Activated CD4-positive, alpha-beta memory T cell treated with anti-CD3 and anti-CD28 coated beads for 36 hours (primary cell): ENCODE results near the gene SNRNP48. TPM values are rescaled to one million over a fixed set of nuclear protein-coding genes. Genes with fewer than 3 reads are reported as not detected.

ENCODE experiments used
- CTCF ChIA-PET: fragments of 350-600 bp; sonication (Branson Sonifier 250); formaldehyde crosslinking; loops from one replicate; lab custom pipeline; 2021; ENCODE audit warnings: antibody characterized with exemption, inconsistent platforms; lab: Charles Lee
- POLR2A ChIA-PET: fragments of 350-600 bp; sonication (Branson Sonifier 250); formaldehyde crosslinking; loops from one replicate; lab custom pipeline; 2021; ENCODE audit warnings: antibody characterized with exemption; lab: Charles Lee
- DNase-seq: peaks from one replicate; pipeline ENCODE4 v3.0.0-alpha.2; 2020
- H3K27ac Mint-ChIP-seq: one replicate; pipeline ENCODE4 v1.8.0; 2021; ENCODE audit warnings: mixed read lengths
- H3K27me3 Mint-ChIP-seq: one replicate; pipeline ENCODE4 v1.8.0; 2021; ENCODE audit warnings: mixed read lengths
- H3K36me3 Mint-ChIP-seq: one replicate; pipeline ENCODE4 v1.8.0; 2021; ENCODE audit warnings: mixed read lengths
- H3K4me1 Mint-ChIP-seq: one replicate; pipeline ENCODE4 v1.8.0; 2021; ENCODE audit warnings: low read depth, mixed read lengths
- H3K4me3 Mint-ChIP-seq: one replicate; pipeline ENCODE4 v1.8.0; 2021; ENCODE audit warnings: mild to moderate bottlenecking, mixed read lengths
- H3K9me3 Mint-ChIP-seq: one replicate; pipeline ENCODE4 v1.8.0; 2021; ENCODE audit warnings: mixed read lengths
- intact Hi-C: fragments of 100-400 bp; cut with micrococcal nuclease; formaldehyde crosslinking; loops from one replicate; pipeline ENCODE4 v1.15.1; 2023
- total RNA-seq, 2 experiments: library from RNA; stranded (reverse); gene quantifications; one replicate each; pipeline ENCODE4 v1.2.3, GENCODE V29; 2021

Gene SNRNP48
- total RNA-seq, 2 experiments from 2014 or later = 21.1 to 21.8 TPM

DNA sequence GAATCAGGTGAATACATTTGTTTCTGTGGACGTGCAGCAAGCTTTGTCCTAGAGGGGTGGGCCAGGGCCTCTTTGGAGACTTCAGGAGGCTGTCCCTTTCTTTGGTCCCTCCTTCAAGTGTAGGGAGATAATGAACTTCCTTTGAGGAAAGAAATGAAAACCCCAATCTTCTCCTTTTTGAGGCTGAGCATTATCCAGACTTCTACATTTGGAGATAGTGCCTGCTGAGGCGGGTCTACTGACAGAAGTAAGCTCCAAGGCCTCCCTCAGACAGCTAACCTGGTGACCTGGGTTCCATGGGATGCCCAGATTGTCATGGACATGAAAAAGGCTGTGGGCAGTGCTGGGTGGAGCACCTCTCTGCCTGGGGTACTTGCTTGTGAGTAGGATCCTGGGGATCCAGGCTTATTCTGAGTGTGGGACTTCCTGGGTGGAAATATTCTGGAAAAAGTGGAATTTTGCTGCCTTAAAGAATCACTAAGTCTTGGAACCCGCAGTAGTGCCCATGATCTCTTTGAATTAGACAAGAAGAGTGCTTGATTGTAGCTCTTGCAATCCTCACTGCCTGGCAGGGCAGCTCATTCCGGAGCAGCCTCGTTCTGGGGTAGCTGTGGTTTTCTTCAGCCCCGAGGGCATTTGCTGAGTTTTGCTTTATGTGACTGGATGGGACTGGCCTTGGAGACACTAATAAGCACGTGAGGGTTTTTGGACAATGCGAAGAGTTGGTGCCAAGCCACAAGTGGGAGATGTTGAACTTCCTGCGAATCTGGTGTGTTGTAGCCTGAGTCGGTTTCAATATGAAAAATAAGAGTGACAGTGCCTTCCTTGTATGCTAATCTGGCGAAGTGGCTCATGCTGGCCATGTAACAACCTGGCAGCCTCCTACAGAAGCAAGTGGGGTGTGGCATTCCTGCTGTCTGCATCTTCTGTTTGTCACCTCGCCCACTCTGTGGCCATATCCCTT, 28.1 kb downstream of the SNRNP48 start:
- intact Hi-C loops = loop anchor here (10.0 kb wide), 1 partner anchor 933 kb away; no protein-coding TSS in a partner anchor
- Mint-ChIP-seq H3K27me3 (peaks cover 7% of the 10 kb centered on the region), H3K4me3 (no peak overlapping the region), H3K4me1 (peaks cover 16% of the 10 kb centered on the region), H3K36me3 (peaks cover under 1% of the 10 kb centered on the region), H3K9me3 (no peaks in the 10 kb centered on the region), H3K27ac (no peak overlapping the region)
- peak; percentile 42 for DNase-seq
- POLR2A ChIA-PET = no interaction called here
- CTCF ChIA-PET = interaction anchor here (0.9 to 6.1 kb wide), 2 partner anchors 342 to 375 kb away, joined by 3 to 62 read pairs; no protein-coding TSS in a partner anchor

- Mint-ChIP-seq H3K9me3 (no peaks in the 10 kb centered on the region), H3K4me1 (peaks cover 9% of the 10 kb centered on the region), H3K36me3 (no peaks in the 10 kb centered on the region), H3K27ac (no peak overlapping the region), H3K4me3 (no peak overlapping the region), H3K27me3 (peaks cover 8% of the 10 kb centered on the region)
- POLR2A ChIA-PET = no interaction called here
- intact Hi-C loops = no loop called here
- CTCF ChIA-PET = interaction anchor here (0.7 to 2.1 kb wide), 2 partner anchors 10 to 346 kb away, joined by 3 to 8 read pairs; no protein-coding TSS in a partner anchor
- DNase-seq = no peak
Observed at GRCh38 chr6:7621761-7622160, 31.8 kb downstream of the SNRNP48 start.

DNA sequence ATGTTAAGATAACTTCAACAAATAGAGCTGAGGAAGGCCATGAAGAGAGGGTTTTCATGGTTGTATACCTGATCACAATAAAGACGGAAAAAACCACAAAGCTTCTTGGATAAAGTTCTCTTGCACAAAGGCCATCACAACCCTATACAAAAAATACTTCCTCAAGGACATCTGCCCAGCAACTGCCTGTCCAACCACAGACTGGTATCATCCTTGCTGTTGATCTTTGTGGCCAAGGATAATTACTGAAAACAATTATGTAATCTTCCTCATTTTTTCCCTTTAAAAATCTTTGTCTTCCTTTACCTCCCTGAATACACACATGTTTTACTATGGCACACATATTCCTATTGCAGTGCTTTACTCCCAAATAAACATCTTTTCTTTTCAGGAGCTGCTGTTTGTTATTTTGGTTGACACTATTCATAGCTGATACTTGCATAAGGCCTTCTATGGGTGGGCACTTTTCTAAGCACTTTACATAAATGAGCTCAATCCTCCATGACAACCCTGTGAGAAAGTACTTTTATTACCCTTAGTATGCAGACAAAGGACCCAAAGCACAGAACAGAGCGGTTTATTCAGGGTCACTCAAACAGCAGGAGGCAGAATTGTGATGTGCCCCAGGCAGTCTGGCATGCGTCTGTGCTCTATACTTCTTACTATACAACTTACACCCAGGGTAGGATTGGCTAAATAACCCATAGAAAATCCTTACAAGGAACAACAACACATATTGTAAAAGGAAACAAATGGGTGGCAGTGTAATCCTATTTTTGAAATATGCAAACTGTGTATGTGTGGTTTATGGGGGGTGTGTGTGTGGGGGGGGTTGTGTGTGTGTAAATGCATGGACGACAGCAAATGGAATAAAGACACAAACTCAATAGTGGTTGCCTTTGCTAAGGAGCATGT, 35.1 kb downstream of the SNRNP48 start:
- Mint-ChIP-seq H3K9me3 (no peaks in the 10 kb centered on the region), H3K27me3 (peaks cover 12% of the 10 kb centered on the region), H3K4me1 (no peaks in the 10 kb centered on the region), H3K27ac (no peak overlapping the region), H3K36me3 (no peaks in the 10 kb centered on the region), H3K4me3 (no peak overlapping the region)
- CTCF ChIA-PET = interaction anchor here (1.0 kb wide), 1 partner anchor 10 kb away, joined by 7 read pairs; no protein-coding TSS in a partner anchor
- intact Hi-C loops = no loop called here
- no peak for DNase-seq
- POLR2A ChIA-PET = no interaction called here

DNA sequence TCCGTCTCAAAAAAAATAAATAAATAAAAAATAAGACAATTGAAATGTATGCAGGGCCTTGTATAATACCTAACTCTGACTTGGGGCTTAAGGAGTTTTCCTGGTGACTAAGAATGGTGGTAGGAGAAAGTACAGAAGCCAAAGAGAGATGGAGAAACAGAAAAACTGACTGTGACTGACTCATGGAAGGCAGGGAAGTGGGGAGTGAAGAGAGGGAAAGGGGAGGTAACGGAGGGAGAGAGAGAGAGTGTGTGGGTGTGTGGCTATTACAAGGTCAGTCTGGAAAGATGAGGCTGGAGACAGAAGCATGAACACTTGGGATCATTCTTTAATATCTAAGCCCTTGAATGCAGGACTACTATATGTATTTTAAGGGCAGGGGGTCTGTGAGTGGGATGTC, 38.5 kb downstream of the SNRNP48 start:
- H3K9me3 Mint-ChIP-seq = no peaks in the 10 kb centered on the region
- no peaks in the 10 kb centered on the region for H3K36me3 Mint-ChIP-seq
- ChIA-PET CTCF (no interaction called here), POLR2A (interaction anchor here (0.6 kb wide), 1 partner anchor 507 kb away, joined by 3 read pairs; no protein-coding TSS in a partner anchor)
- no peak for DNase-seq
- no peak overlapping the region for H3K4me3 Mint-ChIP-seq
- no peaks in the 10 kb centered on the region for H3K4me1 Mint-ChIP-seq
- no peak overlapping the region for H3K27ac Mint-ChIP-seq
- intact Hi-C loops = no loop called here
- peaks cover 8% of the 10 kb centered on the region for H3K27me3 Mint-ChIP-seq

GRCh38 chr6:7628909-7629308, 38.9 kb downstream of the SNRNP48 start:
- Mint-ChIP-seq H3K4me1 (no peaks in the 10 kb centered on the region), H3K4me3 (no peak overlapping the region), H3K36me3 (no peaks in the 10 kb centered on the region), H3K27me3 (peaks cover 6% of the 10 kb centered on the region), H3K27ac (no peak overlapping the region), H3K9me3 (no peaks in the 10 kb centered on the region)
- no peak for DNase-seq
- ChIA-PET CTCF (no interaction called here), POLR2A (interaction anchor here (0.6 kb wide), 1 partner anchor 507 kb away, joined by 3 read pairs; no protein-coding TSS in a partner anchor)
- intact Hi-C loops = no loop called here

- H3K27ac Mint-ChIP-seq = no peak overlapping the region
- H3K27me3 Mint-ChIP-seq = peaks cover 6% of the 10 kb centered on the region
- no peaks in the 10 kb centered on the region for H3K36me3 Mint-ChIP-seq
- no peaks in the 10 kb centered on the region for H3K4me1 Mint-ChIP-seq
- no peak overlapping the region for H3K4me3 Mint-ChIP-seq
- H3K9me3 Mint-ChIP-seq = no peaks in the 10 kb centered on the region
- DNase-seq = no peak
- intact Hi-C loops = no loop called here
- ChIA-PET POLR2A (no interaction called here), CTCF (no interaction called here)
Observed at GRCh38 chr6:7629321-7629720, 39.3 kb downstream of the SNRNP48 start.

- intact Hi-C loops = no loop called here
- Mint-ChIP-seq H3K4me3 (no peak overlapping the region), H3K27me3 (peaks cover 6% of the 10 kb centered on the region), H3K4me1 (no peaks in the 10 kb centered on the region), H3K36me3 (no peaks in the 10 kb centered on the region), H3K27ac (no peak overlapping the region), H3K9me3 (no peaks in the 10 kb centered on the region)
- CTCF ChIA-PET = no interaction called here
- POLR2A ChIA-PET = no interaction called here
- no peak for DNase-seq
Observed at GRCh38 chr6:7630792-7631191, 40.8 kb downstream of the SNRNP48 start.

- no peak for DNase-seq
- POLR2A ChIA-PET = no interaction called here
Observed at GRCh38 chr6:7631466-7631865, 41.5 kb downstream of the SNRNP48 start.

GRCh38 chr6:7632501-7633290, 42.7 kb downstream of the SNRNP48 start:
- Mint-ChIP-seq H3K9me3 (no peaks in the 10 kb centered on the region), H3K4me3 (no peak overlapping the region), H3K36me3 (no peaks in the 10 kb centered on the region), H3K27ac (no peak overlapping the region), H3K4me1 (no peaks in the 10 kb centered on the region), H3K27me3 (peaks cover 9% of the 10 kb centered on the region)
- CTCF ChIA-PET = interaction anchor here (0.5 kb wide), 1 partner anchor 11 kb away, joined by 3 read pairs; no protein-coding TSS in a partner anchor
- intact Hi-C loops = no loop called here
- POLR2A ChIA-PET = no interaction called here
- no peak for DNase-seq

More at GRCh38 chr6:7631466-7631865, 41.5 kb downstream of the SNRNP48 start:
- peaks cover 9% of the 10 kb centered on the region for H3K27me3 Mint-ChIP-seq
- no peaks in the 10 kb centered on the region for H3K9me3 Mint-ChIP-seq
- no peaks in the 10 kb centered on the region for H3K4me1 Mint-ChIP-seq
- intact Hi-C loops = no loop called here
- no peak overlapping the region for H3K4me3 Mint-ChIP-seq
- CTCF ChIA-PET = no interaction called here
- no peaks in the 10 kb centered on the region for H3K36me3 Mint-ChIP-seq
- H3K27ac Mint-ChIP-seq = no peak overlapping the region

DNA sequence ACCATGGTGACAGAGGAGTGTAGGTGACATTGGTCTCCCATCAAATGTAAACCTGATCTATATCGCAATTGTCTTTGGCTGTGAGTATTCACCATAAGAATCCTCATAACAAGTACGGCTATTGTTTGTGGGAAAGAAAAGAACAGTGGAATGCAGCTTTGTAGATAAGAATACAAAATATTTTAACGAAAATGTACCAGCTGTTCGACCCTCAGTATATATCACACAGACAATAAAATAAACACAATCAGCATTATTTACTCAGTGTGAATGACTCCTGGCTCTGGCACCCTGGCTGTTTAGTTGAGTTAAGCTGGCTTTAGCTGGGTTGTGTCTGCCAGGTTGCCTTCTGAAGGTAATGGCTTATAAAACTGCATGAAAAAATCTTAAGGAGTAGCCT, 43.4 kb downstream of the SNRNP48 start:
- no peaks in the 10 kb centered on the region for H3K36me3 Mint-ChIP-seq
- POLR2A ChIA-PET = no interaction called here
- H3K4me3 Mint-ChIP-seq = no peak overlapping the region
- no peaks in the 10 kb centered on the region for H3K4me1 Mint-ChIP-seq
- no peaks in the 10 kb centered on the region for H3K9me3 Mint-ChIP-seq
- CTCF ChIA-PET = no interaction called here
- no peak for DNase-seq
- peaks cover 8% of the 10 kb centered on the region for H3K27me3 Mint-ChIP-seq
- H3K27ac Mint-ChIP-seq = no peak overlapping the region
- intact Hi-C loops = no loop called here

GRCh38 chr6:7636151-7636550, 46.2 kb downstream of the SNRNP48 start:
- no peak for DNase-seq
- ChIA-PET POLR2A (no interaction called here), CTCF (no interaction called here)
- Mint-ChIP-seq H3K27ac (no peak overlapping the region), H3K27me3 (peaks cover 3% of the 10 kb centered on the region), H3K36me3 (no peaks in the 10 kb centered on the region), H3K4me3 (no peak overlapping the region), H3K9me3 (no peaks in the 10 kb centered on the region), H3K4me1 (no peaks in the 10 kb centered on the region)
- intact Hi-C loops = no loop called here
